NCI-H2107 treated with DMSO at 0.1 percent for 48 hours (cell line): ENCODE measurements around the gene CCNY.
"Not testable (repeated sequence)": the region's sequence is repeated elsewhere in the genome, so short reads cannot be mapped to it uniquely, and the experiment has no call there.

Source experiments
- DNase-seq: peaks from one replicate; lab custom pipeline; 2025; ENCODE audit not compliant: unreplicated experiment; lab: John Stamatoyannopoulos, UW

Gene CCNY

GRCh38 chr10:35507519-35508109 lies 171.3 kb downstream of the CCNY start:
- no peak for DNase-seq

DNA sequence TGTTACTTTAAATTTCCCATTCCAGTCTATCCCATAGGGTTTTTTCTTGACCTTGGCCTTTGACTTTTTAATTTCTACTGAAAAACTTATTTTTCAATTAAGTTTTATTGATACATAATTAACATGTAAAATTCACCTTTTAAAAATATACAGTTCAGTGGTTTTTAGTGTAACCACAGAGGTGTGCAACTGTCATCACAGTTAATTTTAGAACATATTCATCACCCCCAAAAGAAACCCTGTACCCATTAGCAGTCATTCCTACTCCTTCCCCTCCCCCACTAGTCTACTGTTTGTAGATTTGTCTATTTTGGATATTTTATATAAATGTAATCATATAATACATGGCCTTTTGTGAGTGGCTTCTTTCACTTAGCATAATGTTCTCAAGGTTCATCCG lies 172.3 kb downstream of the CCNY start:
- no peak for DNase-seq

DNA sequence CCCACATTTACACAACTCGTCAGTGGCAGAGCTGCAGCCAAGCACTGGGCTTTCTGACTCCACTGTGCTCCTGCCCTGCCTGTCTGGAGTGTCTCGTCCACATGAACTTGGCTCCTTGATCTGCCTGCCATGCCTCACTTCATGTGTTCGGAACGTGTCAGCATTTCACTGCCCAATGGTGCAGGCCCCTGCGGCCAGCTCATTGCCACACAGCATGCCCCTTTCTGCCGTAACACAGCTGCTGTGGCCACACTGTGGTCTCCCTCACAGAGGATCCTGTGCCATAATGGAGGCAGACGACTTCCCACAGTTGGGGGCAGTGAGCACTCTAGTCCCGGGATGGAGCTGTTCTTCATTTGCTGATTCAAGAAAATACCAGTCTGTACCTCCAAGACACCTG lies 174.6 kb downstream of the CCNY start:
- DNase-seq, result no peak

DNA sequence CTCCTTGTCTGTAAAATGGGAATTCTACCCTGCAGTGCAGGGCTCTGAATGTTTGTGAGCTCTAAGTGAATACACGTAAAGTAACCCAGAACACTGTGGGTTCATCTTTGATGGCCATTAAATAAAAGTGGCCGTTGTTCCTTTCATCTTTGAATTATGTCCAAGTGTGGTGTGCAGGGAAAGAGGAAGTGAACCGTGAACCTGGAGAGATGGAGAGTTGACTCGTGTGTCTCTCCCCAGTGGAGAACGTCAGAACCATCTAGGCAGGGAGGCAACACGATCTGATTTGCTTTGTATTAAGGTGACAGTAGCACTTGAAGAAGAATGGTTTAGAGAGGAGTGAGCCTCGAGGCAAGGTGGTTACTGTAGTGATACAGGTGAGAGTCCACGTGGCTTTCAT lies 175.3 kb downstream of the CCNY start:
- peak; percentile 36 for DNase-seq

DNA sequence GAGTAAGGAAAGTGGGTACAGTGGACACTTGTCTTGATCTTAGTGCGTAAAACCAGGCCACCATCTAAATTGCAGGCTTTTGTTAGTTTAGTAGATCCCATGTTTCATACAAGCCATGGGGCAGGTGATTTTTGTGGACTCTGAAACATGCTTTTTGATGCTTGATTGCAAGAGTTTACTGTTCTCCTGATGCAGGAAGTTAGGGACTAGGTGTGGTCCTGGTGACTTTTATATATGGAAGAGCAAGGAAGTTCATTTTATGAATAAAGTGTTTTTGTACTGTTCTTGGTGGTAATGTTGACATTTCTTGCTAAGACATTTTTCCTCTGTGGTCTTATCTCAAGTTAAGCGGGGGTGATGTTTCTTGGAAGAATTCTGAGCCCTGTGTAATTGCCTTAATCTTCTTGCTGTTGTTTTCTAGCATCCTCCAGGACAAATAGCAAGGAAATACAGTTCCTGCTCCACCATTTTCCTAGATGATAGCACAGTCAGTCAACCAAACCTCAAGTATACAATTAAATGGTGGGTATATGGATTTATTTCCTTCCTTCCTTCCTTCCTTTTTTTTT lies 179.9 kb downstream of the CCNY start:
- no peak for DNase-seq

DNA sequence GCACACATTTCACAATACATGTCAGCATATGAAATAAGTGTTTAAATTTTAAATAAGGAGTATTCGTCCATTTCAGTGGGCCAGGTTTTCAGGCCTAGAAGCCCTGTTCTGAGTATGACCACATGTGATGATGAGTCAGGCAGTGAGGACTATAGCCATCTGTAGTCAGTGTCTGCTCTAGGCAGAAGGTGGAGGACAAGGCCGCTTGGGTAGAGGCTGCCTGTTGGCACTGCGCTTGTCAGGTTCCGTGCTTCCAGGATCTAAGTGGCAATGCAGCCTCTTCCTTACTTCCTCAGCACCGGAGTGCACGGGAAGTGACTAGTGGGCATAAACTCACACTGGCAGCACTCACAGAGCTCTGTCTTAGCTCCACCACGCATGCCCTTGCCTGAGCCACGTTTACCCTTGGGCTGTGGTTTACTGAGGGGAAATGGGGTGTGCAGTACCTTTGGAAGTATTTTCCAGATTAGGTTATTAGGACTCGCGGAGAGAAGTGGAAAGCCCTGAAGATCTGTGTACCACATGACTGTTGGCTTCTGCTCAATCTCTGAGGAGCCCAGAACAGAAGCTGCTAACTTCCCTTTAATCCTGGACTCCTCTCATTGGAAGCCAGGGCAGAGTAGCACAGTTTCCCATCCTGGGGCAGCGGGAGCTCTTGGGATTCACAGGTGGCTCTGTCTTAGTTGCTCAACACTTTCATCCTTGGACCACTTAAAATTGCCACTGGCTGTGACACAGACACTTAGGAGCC lies 181.3 kb downstream of the CCNY start:
- DNase-seq, result no peak

DNA sequence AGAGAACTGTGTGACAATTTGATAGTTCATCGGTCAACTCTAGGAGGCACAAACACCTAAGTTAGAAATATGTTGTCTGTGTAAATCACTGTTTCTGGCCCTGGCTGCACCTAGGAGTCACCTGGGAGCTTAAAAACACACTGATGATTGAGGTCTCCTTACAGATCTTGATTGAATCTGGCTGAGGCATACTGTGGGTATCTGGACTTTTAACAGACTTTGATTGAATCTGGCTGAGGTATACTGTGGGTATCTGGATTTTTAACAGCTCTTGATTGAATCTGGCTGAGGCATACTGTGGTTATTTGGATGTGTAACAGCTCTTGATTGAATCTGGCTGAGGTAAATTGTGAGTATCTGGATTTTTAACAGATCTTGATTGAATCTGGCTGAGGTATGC lies 181.9 kb downstream of the CCNY start:
- DNase-seq, result not testable (repeated sequence)

GRCh38 chr10:35520996-35521395 lies 184.7 kb downstream of the CCNY start:
- DNase-seq, result no peak

DNA sequence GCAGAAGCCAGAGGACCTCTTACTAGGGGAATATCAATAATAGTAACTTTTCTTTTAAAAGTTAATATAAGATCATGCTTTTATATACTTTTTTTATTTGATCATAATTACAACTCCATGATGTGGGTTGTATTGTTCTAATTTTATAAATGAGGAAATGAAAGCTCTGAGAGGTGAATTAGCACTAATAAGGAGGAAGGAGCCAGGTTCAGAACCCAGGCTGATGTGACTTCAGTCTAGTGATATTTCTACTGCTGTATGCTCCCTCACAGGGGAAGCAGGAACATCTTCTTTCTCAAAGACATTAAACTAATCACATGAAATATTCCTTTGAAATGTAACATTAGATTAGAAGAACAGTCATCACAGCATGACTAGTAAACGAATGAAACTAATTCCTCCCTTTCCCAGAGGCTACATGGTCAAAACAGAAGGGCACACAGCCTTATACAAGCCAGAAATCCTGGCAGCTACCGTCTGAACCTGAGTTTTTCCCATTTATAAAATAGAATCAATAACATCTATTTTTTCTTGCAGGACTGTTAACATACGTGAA lies 187.4 kb downstream of the CCNY start:
- DNase-seq, result no peak

GRCh38 chr10:35526746-35527145 lies 190.4 kb downstream of the CCNY start:
- DNase-seq, result no peak

DNA sequence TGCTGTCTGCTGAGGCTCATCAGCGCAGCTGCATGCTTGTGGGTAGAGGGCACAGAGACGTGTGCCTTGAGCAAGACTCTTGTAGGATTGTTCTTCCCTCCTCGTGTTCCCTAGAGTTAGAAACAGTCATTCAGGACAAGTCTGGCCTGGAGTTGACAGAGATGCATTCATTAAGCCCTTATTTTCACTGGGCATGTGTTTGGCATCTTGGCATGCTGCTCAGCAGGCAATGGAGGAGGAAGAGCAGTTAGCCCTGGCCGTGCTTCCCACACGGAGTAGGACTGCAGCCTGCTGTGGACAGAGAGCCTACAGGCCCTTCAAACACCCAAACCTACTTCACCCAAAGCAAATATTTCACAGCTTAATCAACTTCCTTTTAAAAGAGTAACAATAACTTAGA lies 195.8 kb downstream of the CCNY start:
- no peak for DNase-seq

DNA sequence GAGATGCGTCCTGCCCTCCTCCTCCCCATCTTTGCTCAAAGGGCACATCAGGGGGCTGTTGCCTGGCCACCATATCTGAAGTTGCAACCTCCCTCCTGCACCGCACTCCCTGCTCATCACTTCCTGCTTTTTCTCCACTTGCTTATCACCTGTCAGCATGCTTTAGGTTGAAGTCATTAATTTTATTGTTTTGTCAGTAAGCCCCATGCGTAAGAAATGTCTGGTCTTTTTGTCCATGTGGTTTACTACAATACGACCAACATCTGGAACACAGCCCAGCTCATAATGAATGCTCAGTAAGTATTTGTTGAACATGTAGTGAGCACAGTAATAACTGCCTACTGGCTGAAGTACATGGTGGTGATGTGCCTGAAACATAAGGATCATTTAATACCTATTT lies 197.3 kb downstream of the CCNY start:
- no peak for DNase-seq

GRCh38 chr10:35535136-35535535 lies 198.8 kb downstream of the CCNY start:
- DNase-seq, result no peak

DNA sequence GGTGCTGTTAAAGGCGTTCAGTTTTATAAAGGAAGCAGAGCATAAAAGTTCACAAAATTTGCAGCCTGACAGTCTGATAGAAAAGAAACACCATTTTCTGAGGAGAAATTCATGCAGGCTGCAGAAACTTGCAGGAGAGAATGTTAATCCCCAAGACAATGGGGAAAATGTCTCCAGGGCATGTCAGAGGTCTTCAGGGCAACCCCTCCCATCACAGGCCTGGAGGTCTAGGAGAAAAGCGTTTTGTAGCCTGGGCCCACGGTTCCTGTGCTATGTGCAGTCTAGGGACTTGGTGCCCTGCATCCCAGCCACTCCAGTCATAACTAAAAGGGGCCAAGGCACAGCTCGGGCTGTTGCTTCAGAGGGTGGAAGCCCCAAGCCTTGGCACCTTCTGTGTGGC lies 200.5 kb downstream of the CCNY start:
- DNase-seq, result no peak

DNA sequence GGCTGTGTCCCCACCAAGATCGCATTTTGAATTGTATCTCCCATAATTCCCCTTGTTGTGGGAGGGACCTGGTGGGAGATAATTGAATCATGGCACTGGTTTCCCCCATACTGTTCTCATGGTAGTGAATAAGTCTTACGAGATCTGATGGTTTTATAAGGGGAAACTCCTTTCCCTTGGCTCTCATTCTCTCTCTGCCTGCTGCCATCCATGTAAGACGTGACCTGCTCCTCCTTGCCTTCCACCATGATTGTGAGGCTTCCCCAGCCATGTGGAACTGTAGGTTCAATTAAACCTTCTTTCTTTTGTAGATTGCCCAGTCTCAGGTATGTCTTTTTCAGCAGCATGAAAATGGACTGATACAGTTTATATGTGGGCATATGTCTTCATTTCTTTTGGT lies 201.6 kb downstream of the CCNY start:
- DNase-seq, result not testable (repeated sequence)

- no peak for DNase-seq
These were observed 204.2 kb downstream of the CCNY start for GRCh38 chr10:35540296-35541164.

DNA sequence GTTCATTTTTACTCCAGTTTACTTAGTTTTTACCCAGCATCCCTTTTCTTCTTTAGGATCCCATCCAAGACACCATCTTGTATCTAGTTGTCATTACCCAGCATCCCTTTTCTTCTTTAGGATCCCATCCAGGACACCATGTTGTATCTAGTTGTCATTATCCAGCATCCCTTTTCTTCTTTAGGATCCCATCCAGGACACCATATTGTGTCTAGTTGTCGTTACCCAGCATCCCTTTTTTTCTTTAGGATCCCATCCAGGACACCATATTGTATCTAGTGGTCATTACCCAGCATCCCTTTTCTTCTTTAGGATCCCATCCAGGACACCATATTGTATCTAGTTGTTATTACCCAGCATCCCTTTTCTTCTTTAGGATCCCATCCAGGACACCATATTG lies 205.4 kb downstream of the CCNY start:
- DNase-seq, result no peak

DNA sequence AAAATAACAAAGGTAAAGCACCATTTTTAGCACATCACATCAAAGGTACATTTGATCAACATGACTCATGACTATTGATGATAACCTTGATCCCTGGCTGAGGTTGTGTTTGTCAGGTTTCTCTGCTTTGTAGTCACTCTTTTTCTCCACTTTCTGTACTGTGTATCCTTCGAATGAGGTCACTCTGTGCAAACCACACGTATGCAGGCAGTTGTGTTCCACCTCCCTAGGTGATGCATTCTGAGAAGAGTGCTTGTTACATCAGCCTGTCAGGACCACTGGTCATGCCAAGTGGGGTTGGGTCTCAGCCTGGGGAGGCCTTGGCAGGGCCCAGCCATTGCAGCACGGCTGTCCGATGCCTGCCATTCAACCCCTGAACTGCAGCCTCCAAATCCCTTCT lies 206.0 kb downstream of the CCNY start:
- DNase-seq, result no peak

DNA sequence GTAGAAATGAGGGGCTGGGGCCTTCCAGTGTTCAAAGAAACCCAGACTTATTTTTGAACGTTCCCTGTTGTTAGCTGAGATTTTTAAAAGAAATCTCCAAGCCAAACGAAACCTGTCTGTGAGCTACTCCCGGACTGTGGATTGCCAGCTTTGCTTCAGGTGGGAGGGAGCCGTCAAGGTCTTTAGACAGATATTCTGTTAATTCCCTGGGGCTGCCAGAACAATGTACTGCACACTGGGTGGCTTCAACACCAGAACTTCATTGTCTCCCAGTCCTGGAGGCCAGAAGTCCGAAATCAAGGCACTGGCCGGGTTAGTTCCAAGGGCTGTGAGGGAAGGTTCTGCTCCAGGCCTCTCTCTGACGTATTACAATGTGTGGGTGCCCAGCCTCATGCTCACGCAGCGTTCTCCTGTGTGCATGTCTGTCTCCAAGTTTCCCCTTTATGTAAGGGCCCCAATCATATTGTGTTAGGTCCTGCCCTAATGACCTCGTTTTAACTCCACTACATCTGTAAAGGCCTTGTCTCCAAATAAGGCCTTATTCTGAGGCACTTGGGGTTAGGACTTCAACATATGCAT lies 208.9 kb downstream of the CCNY start:
- DNase-seq, result no peak

GRCh38 chr10:35545878-35546590 lies 209.7 kb downstream of the CCNY start:
- DNase-seq, result no peak
